ENCODE measurements around the gene THAP8. TPM values are rescaled to one million over a fixed set of nuclear protein-coding genes. Genes with fewer than 3 reads are reported as not detected.
"Not testable (repeated sequence)": the region's sequence is repeated elsewhere in the genome, so short reads cannot be mapped to it uniquely, and the experiment has no call there.

The THAP8 gene
- total RNA-seq, 2 donors from 2014 or later, result 2.3 to 7.9 TPM

DNA sequence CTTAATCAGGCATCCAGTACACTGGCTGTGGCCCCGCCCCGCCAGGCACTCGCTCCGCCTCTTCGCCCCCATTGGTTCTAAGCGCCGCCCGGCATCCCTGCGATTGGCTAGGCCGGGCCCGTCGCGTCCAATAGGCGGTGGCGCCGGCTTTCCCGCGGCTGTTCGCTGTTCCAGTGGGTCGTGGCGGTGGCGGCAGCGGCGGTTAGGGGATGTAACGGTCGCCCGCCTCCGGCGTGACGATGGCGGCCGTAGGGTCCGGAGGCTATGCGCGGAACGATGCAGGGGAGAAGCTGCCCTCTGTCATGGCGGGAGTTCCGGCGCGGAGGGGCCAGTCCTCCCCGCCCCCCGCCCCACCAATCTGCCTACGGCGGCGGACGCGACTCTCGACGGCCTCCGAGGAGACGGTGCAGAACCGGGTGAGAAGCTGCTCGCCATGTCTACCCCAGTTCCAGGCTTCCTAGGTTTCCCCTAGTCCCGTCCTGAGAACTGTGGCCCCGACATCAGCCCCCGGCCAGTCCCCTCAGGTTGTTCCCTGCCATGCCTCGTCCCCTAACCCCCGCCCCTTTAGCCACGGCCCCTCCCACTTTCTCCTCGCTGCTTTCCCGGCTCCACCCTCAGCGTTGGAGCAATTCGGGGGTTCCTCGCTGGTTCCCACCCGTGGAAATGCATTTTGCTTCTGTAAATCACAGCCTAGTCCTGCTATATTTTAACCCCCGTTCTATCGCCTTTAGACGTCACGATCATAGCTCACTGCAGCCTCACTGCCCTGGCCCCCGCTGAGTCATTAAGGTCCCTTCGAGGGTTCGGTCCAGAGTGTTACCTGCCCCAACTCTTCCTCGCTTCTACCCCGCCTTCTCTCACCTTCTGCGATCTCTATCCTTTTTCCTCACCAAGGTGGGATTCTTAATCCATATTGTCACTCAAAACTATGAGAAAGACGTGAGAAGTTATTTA, 925 bp upstream of the THAP8 start, which contains the start of gene WDR62:
WDR62 (plus strand) TSS at position 165 of the 954 bp plus-strand sequence; CDS start at position 240, 75 bp downstream.
- peak within 1 kb of the TSS; percentile 84 for H3K27ac Mint-ChIP-seq
- peak; percentile 82 for ATAC-seq (replicated peaks)
- peaks cover 9% of the 10 kb centered on the region for H3K36me3 Mint-ChIP-seq (ENCODE audit: low read depth)
- H3K27me3 Mint-ChIP-seq, result no peaks in the 10 kb centered on the region
- H3K9me3 Mint-ChIP-seq, result no peaks in the 10 kb centered on the region
- H3K4me1 Mint-ChIP-seq, result peaks cover 13% of the 10 kb centered on the region
- H3K4me3 Mint-ChIP-seq, result peak within 1 kb of the TSS; percentile 91

DNA sequence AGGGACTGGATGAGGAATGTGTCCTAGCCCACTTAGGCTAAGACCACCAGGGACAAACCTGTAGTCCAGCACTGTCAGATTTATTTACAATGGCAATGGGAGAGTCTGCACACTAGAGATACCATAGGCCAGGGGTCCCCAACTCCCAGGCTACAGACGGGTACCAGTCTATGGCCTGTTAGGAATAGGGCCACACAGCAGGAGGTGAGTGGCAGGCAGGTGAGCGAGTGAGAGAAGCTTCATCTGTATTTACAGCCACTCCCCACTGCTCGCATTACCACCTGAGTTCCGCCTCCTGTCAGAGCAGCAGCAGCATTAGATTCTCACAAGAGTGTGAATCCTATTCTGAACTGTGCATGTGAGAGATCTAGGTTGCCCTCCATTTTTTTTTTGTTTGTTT, 2.4 kb downstream of the THAP8 start:
- no peaks in the 10 kb centered on the region for H3K27me3 Mint-ChIP-seq
- H3K36me3 Mint-ChIP-seq (ENCODE audit: low read depth), result no peaks in the 10 kb centered on the region
- H3K9me3 Mint-ChIP-seq, result no peaks in the 10 kb centered on the region
- ATAC-seq (replicated peaks), result no peak
- no peak overlapping the region for H3K4me3 Mint-ChIP-seq
- H3K27ac Mint-ChIP-seq, result no peak overlapping the region
- peaks cover 13% of the 10 kb centered on the region for H3K4me1 Mint-ChIP-seq

DNA sequence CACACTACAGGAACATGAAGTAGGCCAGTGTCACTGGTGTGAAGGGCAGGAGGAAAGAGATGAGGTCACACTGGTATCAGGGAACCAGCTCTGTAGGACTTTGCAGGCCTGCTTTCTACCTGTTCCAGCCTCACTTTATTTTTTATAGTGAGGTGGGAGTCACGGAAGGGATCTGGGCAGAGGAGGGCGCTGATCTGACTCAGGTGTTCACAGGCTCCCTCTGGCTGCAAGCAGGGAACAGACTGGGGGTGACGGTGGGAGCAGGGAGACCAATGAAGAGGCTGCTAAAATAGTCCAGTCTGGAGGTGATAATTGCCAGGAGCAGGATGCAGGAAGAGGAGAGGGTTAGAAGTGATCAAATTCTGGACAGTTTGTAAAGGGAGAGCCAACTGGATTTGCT, 2.8 kb downstream of the THAP8 start:
- ATAC-seq (replicated peaks), result no peak
- peak overlapping the region; percentile 16 for H3K27ac Mint-ChIP-seq
- no peak overlapping the region for H3K4me3 Mint-ChIP-seq
- no peaks in the 10 kb centered on the region for H3K27me3 Mint-ChIP-seq
- peaks cover 14% of the 10 kb centered on the region for H3K4me1 Mint-ChIP-seq
- no peaks in the 10 kb centered on the region for H3K36me3 Mint-ChIP-seq (ENCODE audit: low read depth)
- H3K9me3 Mint-ChIP-seq, result no peaks in the 10 kb centered on the region

DNA sequence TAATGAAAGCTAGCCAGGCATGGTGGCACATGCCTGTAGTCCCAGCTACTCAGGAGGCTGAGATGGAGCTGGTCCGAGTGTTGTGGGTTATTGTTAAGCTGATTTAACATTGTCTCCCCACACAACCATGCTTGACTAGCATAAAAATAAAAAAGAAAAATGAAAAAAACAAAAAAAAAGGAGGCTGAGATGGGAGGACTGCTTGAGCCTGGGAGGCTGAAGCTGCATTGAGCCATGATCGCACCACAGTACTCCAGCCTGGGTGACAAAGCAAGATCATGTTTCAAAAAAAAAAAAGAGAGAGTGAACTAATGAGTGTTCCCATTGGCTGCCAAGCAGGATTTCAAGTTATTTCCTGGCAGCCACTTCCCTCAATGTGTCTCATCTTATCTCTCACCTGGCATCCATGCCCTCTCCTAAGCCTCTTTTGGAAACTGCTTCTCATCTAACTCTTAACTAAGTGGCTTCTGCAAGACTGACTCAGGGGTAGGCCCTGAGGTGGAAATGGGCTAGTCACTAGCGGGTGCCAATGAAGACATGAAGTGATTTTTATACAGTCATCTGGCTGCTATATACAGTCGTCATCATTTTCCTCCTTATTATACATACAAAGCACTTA, 4.9 kb downstream of the THAP8 start:
- Mint-ChIP-seq H3K36me3 (ENCODE audit: low read depth) (no peaks in the 10 kb centered on the region), H3K27ac (no peak overlapping the region), H3K4me3 (no peak overlapping the region), H3K9me3 (no peaks in the 10 kb centered on the region), H3K4me1 (peaks cover 15% of the 10 kb centered on the region), H3K27me3 (no peaks in the 10 kb centered on the region)
- no peak for ATAC-seq (replicated peaks)

DNA sequence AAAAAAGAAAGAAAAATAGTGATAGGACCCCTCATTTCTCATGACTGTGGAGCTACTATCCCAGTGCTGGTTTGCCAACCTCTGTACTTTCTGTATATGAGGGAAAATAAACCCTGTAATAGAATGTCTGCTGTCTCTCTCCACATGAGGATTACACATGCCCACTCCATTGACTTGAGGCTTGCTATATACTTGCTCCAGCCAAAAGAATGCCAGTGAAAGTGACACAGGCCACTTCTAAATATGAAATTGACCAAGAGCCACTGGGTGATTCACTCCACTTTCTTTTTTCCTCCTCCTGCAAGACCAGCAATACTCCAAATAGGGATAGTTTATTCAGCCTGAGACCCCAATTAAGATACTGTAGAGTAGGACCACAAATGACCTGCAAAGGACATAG, 6.2 kb downstream of the THAP8 start:
- ATAC-seq (replicated peaks), result no peak
- Mint-ChIP-seq H3K4me3 (no peak overlapping the region), H3K27ac (no peak overlapping the region)

DNA sequence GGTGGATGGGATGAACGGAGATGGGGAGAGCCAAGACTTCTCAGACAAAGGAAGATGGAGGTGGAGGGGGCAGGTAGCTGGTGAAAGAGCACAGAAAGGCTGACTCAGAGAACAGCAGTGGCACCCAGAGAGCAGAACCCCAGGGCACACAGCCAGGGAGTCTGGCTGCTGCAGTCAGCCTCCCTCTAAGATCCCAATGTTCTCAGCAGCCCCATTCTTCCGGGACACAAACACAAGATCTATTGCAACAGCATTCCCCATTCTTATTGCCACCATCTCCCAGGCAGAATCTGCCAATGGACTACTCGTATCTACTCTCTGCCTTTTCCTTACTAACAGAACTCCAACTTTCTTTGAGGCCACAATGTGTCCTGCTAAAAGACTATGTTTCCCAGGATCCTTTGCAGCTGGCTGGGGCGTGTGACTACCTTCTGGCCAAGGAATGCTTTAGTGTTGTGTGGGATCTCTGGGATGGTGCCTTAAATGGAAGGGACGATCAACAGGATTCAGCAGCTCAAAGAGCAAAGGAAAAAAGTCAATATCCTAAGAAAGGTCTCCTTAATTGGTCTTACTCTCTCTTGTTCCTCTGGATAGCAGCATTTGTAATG, 7.5 kb downstream of the THAP8 start:
- no peaks in the 10 kb centered on the region for H3K27me3 Mint-ChIP-seq
- H3K4me1 Mint-ChIP-seq, result peaks cover 15% of the 10 kb centered on the region
- no peak for ATAC-seq (replicated peaks)
- no peak overlapping the region for H3K4me3 Mint-ChIP-seq
- H3K27ac Mint-ChIP-seq, result no peak overlapping the region
- H3K9me3 Mint-ChIP-seq, result no peaks in the 10 kb centered on the region
- H3K36me3 Mint-ChIP-seq (ENCODE audit: low read depth), result peaks cover 5% of the 10 kb centered on the region

More for the DNA sequence above, 6.2 kb downstream of the THAP8 start:
- Mint-ChIP-seq H3K4me1 (peaks cover 15% of the 10 kb centered on the region), H3K9me3 (no peaks in the 10 kb centered on the region), H3K27me3 (no peaks in the 10 kb centered on the region), H3K36me3 (ENCODE audit: low read depth) (no peaks in the 10 kb centered on the region)

DNA sequence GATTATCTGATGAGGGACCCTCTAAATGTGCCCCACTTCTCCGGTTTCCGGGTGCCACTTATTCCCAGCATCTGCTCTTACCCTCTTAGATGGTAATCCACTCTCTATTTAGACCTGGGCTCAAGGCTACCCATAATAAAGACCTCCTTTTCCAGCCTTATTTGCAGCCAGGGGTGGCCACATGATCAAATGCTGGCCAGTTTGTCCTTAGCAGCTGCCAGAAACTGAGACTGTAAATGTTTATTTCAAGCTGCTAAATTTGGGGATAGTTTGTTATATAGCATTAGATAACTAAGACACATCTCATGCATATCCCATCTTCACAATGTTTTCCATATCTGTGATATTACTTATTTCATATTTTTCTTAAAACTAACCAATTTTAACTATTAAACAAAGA, 10.1 kb downstream of the THAP8 start:
- H3K4me1 Mint-ChIP-seq, result peaks cover 7% of the 10 kb centered on the region
- no peak for ATAC-seq (replicated peaks)
- H3K27ac Mint-ChIP-seq, result no peak overlapping the region
- H3K27me3 Mint-ChIP-seq, result no peaks in the 10 kb centered on the region
- no peaks in the 10 kb centered on the region for H3K9me3 Mint-ChIP-seq
- peaks cover 16% of the 10 kb centered on the region for H3K36me3 Mint-ChIP-seq (ENCODE audit: low read depth)
- H3K4me3 Mint-ChIP-seq, result no peak overlapping the region

DNA sequence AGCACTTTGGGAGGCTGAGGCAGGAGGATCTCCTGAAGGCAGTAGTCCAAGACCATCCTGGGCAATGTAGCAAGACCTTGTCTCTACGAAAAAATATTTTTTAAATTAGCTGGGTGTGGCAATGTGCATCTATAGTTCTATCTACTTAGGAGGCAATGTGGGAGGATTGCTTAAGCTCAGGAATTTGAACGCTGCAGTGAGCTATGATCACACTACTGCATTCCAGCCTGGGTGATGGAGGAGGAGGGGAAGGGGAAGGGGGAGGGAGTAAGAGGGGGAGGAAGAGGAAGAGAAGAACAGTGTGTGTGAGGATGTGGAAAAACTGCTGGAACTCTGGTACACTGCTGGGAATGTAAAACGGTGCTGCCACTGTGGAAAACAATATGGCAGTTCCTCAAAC, 12.3 kb downstream of the THAP8 start:
- ATAC-seq (replicated peaks), result no peak
- Mint-ChIP-seq H3K9me3 (no peaks in the 10 kb centered on the region), H3K27ac (no peak overlapping the region), H3K4me3 (no peak overlapping the region), H3K27me3 (no peaks in the 10 kb centered on the region), H3K36me3 (ENCODE audit: low read depth) (peaks cover 16% of the 10 kb centered on the region), H3K4me1 (peaks cover 7% of the 10 kb centered on the region)

DNA sequence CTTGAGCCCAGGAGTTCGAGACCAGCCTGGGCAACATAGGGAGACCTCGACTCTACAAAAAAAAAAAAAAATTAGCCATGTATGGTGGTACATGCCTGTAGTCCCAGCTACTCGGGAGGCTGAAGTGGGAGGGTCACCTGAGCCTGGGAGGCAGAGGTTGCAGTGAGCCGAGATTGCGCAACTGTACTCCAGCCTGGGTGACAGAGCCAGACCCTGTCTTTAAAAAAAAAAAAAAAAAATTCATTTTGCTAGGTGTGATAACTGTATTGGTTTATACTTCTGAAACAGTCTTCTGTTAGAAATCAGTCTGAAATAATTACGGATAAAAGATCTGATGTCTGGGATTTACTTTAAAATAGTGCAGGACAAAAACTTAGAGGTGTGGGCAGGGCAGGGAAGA, 13.0 kb downstream of the THAP8 start:
- H3K4me1 Mint-ChIP-seq; H3K4me3 Mint-ChIP-seq; ATAC-seq (replicated peaks); H3K27ac Mint-ChIP-seq; H3K27me3 Mint-ChIP-seq; H3K9me3 Mint-ChIP-seq: not testable (repeated sequence)
- H3K36me3 Mint-ChIP-seq (ENCODE audit: low read depth), result peaks cover 16% of the 10 kb centered on the region

DNA sequence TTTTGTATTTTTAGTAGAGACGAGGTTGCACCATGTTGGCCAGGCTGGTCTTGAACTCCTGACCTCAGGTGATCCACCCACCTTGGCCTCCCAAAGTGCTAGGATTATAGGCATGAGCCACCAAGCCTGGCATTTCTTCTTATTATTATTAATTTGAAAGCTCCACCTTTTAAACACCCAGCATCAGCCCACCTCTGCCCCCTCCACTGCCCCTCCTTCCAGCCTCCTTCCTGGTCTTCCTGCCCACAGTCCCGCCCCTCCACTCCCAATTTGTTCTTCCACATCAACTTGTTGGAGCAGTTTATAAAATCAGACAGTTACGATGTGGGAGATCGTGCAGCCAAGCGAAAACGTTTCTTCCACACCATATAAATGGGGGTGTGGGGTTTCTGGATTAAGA, 13.6 kb downstream of the THAP8 start:
- H3K4me1 Mint-ChIP-seq, result peaks cover 6% of the 10 kb centered on the region
- no peaks in the 10 kb centered on the region for H3K9me3 Mint-ChIP-seq
- no peak for ATAC-seq (replicated peaks)
- no peak overlapping the region for H3K27ac Mint-ChIP-seq
- peaks cover 16% of the 10 kb centered on the region for H3K36me3 Mint-ChIP-seq (ENCODE audit: low read depth)
- no peaks in the 10 kb centered on the region for H3K27me3 Mint-ChIP-seq
- no peak overlapping the region for H3K4me3 Mint-ChIP-seq

DNA sequence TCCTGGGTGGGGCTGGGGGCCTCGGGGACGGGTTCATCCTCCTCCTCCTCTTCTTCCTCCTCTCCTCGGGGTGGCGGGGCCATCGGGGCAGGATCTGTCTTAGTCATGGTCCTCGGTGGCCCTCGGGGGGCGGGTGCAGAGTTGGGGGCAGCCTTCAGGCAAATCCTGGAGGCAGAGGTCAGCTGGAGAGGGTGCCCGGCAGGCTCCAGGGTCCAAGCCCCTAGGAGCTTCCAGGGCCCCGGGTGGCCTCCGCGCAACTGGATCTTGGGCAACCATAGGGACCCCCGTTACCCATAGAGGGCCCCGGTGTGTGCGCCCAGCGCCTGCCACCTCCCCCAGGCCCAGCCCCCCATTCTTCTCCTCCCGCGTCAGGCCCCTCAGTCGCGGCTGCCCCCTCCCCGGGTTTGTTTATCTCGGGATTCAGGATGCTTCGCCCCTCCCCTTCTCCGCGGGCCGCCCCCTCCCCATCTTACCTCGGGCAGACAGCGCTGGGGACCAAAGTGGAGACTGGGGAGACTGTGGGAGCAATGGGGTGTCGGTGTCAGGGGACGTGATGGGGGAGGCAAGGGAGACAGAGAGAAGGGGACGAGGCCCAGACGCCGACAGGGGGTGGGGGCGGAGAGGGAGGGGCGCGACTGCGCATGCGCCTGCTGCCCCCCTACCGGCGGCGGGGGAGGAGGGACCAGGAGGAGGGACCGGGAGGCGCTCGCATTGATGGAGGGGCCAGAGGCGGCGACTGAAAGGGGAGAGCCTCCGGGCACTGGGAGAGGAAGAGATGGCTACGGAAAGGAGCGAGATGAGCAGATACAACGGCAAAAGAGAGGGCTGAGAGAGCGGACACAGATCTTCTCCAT, 21.6 kb downstream of the THAP8 start, which contains the start of gene CLIP3:
CLIP3 (minus strand) TSS at position 623 of the 854 bp plus-strand sequence; CDS start at position 107, 516 bp downstream.
- peak within 1 kb of the TSS; percentile 47 for H3K4me3 Mint-ChIP-seq
- H3K27ac Mint-ChIP-seq, result no peak within 1 kb of the TSS

DNA sequence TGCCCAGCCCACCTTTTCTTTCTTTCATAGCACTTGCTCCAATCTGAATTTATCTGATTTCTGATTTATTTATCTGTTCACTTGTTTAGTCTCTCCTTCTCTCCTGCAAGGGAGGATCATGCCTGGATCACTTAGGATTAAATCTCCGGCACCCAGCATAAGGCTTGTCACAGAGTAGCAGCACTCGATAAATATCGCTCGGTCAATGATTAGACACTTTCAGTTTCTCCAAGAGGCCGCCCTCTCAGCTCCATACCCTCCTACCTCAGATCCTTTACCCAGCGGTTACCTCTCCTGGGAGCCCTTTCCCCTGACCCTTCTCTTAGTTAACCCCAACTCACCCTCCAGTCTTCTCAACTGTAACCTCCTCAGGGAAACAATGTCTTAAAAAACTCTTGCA, 22.8 kb downstream of the THAP8 start:
- Mint-ChIP-seq H3K9me3 (no peaks in the 10 kb centered on the region), H3K36me3 (ENCODE audit: low read depth) (peaks cover 27% of the 10 kb centered on the region), H3K27me3 (no peaks in the 10 kb centered on the region), H3K4me3 (no peak overlapping the region), H3K27ac (no peak overlapping the region), H3K4me1 (peaks cover 15% of the 10 kb centered on the region)
- no peak for ATAC-seq (replicated peaks)

More for the DNA sequence above, 21.6 kb downstream of the THAP8 start, which contains the start of gene CLIP3:
- Mint-ChIP-seq H3K4me1 (peaks cover 15% of the 10 kb centered on the region), H3K27me3 (no peaks in the 10 kb centered on the region), H3K36me3 (ENCODE audit: low read depth) (peaks cover 27% of the 10 kb centered on the region), H3K9me3 (no peaks in the 10 kb centered on the region)
- ATAC-seq (replicated peaks), result peak; percentile 16

DNA sequence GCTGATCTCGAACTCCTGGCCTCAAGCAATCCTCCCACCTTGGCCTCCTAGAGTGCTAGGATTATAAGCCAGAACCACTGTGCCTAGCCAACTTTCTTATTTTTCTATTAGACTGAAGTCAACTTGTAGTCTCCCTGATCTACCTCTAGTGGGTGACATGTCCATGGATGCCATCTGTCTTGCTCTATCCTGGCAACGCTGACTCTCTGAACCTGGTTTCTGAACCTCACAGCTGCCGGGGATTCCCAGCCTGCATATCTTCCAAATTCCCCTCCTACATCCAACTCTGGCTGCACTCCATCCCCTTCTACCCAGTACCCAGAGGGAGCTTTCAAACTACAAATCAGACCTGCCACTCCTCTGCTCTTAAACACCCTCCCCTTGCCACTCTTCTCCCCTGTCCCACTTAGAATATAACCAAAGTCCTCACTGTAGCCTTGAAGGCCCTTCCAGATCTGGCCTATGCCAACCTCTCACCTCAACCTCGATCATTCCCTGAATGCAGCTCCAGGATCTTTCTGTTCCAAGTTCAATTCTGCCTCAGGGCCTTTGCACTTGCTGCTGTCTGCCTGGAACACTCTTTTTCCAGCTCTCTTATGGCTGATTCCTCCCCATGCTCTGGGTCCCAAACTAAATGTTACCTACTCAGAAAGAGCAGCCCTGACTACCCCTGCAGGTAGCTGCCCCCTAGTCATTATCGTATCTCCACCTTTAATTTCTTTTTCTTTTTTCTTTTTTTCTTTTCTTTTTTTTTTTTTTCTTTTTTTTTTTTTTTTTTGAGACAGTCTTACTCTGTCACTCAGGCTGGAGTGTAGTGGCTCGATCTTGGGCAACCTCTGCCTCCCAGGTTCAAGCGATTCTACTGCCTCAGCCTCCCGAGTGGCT, 23.6 kb downstream of the THAP8 start:
- H3K27me3 Mint-ChIP-seq, result no peaks in the 10 kb centered on the region
- peaks cover 27% of the 10 kb centered on the region for H3K36me3 Mint-ChIP-seq (ENCODE audit: low read depth)
- no peak overlapping the region for H3K4me3 Mint-ChIP-seq
- peak; percentile 23 for ATAC-seq (replicated peaks)
- no peak overlapping the region for H3K27ac Mint-ChIP-seq
- H3K4me1 Mint-ChIP-seq, result peaks cover 9% of the 10 kb centered on the region
- no peaks in the 10 kb centered on the region for H3K9me3 Mint-ChIP-seq

All from activated T-helper 17 cell treated with anti-CD3 and anti-CD28 coated beads, Interleukin-2, amount 50 U/mL, for 72 hours (primary cell).